Activated naive CD8-positive, alpha-beta T cell treated with anti-CD3 and anti-CD28 coated beads, Interleukin-2, amount 50 U/mL, for 24 hours (primary cell): ENCODE results near the gene ETHE1.

Experiments
- ATAC-seq: fragments of 150-1000 bp; cut with Tn5 transposase; one replicate; pipeline ENCODE4 v1.10.0; 2021
- DNase-seq: peaks from one replicate; pipeline ENCODE4 v3.0.0; 2021
- H3K27ac Mint-ChIP-seq: one replicate; pipeline ENCODE4 v1.8.0; 2021; ENCODE audit warnings: mild to moderate bottlenecking, mixed read lengths
- H3K27me3 Mint-ChIP-seq: one replicate; pipeline ENCODE4 v1.8.0; 2021; ENCODE audit warnings: mixed read lengths
- H3K36me3 Mint-ChIP-seq: one replicate; pipeline ENCODE4 v1.8.0; 2021; ENCODE audit warnings: low read depth, mixed read lengths
- H3K4me1 Mint-ChIP-seq: one replicate; pipeline ENCODE4 v1.8.0; 2021; ENCODE audit warnings: mixed read lengths
- H3K4me3 Mint-ChIP-seq: one replicate; pipeline ENCODE4 v1.8.0; 2021; ENCODE audit warnings: mild to moderate bottlenecking, moderate library complexity, mixed read lengths
- H3K9me3 Mint-ChIP-seq: one replicate; pipeline ENCODE4 v1.8.0; 2021; ENCODE audit warnings: mixed read lengths

The ETHE1 gene

GRCh38 chr19:43463381-43464133 lies 63.4 kb downstream of the ETHE1 start:
- peak overlapping the region; percentile 93 for H3K27ac Mint-ChIP-seq
- H3K4me3 Mint-ChIP-seq, result peak overlapping the region; percentile 86
- peaks cover 3% of the 10 kb centered on the region for H3K36me3 Mint-ChIP-seq
- H3K27me3 Mint-ChIP-seq, result no peaks in the 10 kb centered on the region
- DNase-seq, result peak; percentile 99
- no peaks in the 10 kb centered on the region for H3K9me3 Mint-ChIP-seq
- peaks cover 45% of the 10 kb centered on the region for H3K4me1 Mint-ChIP-seq
- ATAC-seq, result peak; percentile 82

GRCh38 chr19:43462785-43463380 lies 64.1 kb downstream of the ETHE1 start:
- peaks cover 39% of the 10 kb centered on the region for H3K4me1 Mint-ChIP-seq

GRCh38 chr19:43462383-43462782 lies 64.6 kb downstream of the ETHE1 start:
- H3K27ac Mint-ChIP-seq, result peak overlapping the region; percentile 86
- peaks cover 34% of the 10 kb centered on the region for H3K4me1 Mint-ChIP-seq
- H3K4me3 Mint-ChIP-seq, result peak overlapping the region; percentile 86

More at GRCh38 chr19:43462785-43463380, 64.1 kb downstream of the ETHE1 start:
- H3K36me3 Mint-ChIP-seq, result peaks cover 3% of the 10 kb centered on the region
- peak overlapping the region; percentile 86 for H3K4me3 Mint-ChIP-seq
- no peaks in the 10 kb centered on the region for H3K27me3 Mint-ChIP-seq
- no peak for DNase-seq
- no peaks in the 10 kb centered on the region for H3K9me3 Mint-ChIP-seq
- peak overlapping the region; percentile 86 for H3K27ac Mint-ChIP-seq
- ATAC-seq, result no peak

GRCh38 chr19:43461303-43461702 lies 65.7 kb downstream of the ETHE1 start:
- DNase-seq (no peak), ATAC-seq (no peak)
- Mint-ChIP-seq H3K36me3 (peaks cover 3% of the 10 kb centered on the region), H3K27me3 (no peaks in the 10 kb centered on the region), H3K4me3 (peak overlapping the region; percentile 86), H3K4me1 (peaks cover 30% of the 10 kb centered on the region), H3K27ac (peak overlapping the region; percentile 86), H3K9me3 (no peaks in the 10 kb centered on the region)

More at GRCh38 chr19:43462383-43462782, 64.6 kb downstream of the ETHE1 start:
- no peak for DNase-seq
- Mint-ChIP-seq H3K27me3 (no peaks in the 10 kb centered on the region), H3K9me3 (no peaks in the 10 kb centered on the region), H3K36me3 (peaks cover 3% of the 10 kb centered on the region)
- no peak for ATAC-seq

GRCh38 chr19:43460362-43461016 lies 66.5 kb downstream of the ETHE1 start:
- Mint-ChIP-seq H3K27ac (no peak overlapping the region), H3K27me3 (no peaks in the 10 kb centered on the region), H3K36me3 (peaks cover 3% of the 10 kb centered on the region), H3K9me3 (no peaks in the 10 kb centered on the region), H3K4me3 (no peak overlapping the region), H3K4me1 (peaks cover 35% of the 10 kb centered on the region)
- no peak for DNase-seq
- ATAC-seq, result no peak

- DNase-seq (no peak), ATAC-seq (no peak)
- peaks cover 22% of the 10 kb centered on the region for H3K4me1 Mint-ChIP-seq
- H3K27ac Mint-ChIP-seq, result no peak overlapping the region
- no peaks in the 10 kb centered on the region for H3K9me3 Mint-ChIP-seq
- H3K4me3 Mint-ChIP-seq, result no peak overlapping the region
- H3K36me3 Mint-ChIP-seq, result peaks cover 3% of the 10 kb centered on the region
- H3K27me3 Mint-ChIP-seq, result no peaks in the 10 kb centered on the region
These were observed 69.2 kb downstream of the ETHE1 start for GRCh38 chr19:43457809-43458208.
